ENCODE data around the gene JTB.

GRCh38 chr1:153977250-153978240, at the start of gene JTB:
- TF ChIP-seq RAD21 (IDR thresholded peaks at IDR 0.05; ENCODE audit: low read depth) (no peak), NFIC (IDR thresholded peaks at IDR 0.05) (no peak), USF1 (IDR thresholded peaks at IDR 0.05) (0 out of 2 replicates have a peak, but pooled peaks have one; percentile 10), CEBPB (IDR thresholded peaks at IDR 0.05) (no peak), TCF12 (IDR thresholded peaks at IDR 0.05; ENCODE audit: low read depth) (no peak), YY1 (IDR thresholded peaks at IDR 0.05; ENCODE audit: low read depth) (peak; percentile 93), CREB1 (IDR thresholded peaks at IDR 0.05; ENCODE audit: low read depth) (no peak)
